DND-41 (cell line): ENCODE measurements around the gene ZNF514.

ENCODE experiments used
- ATAC-seq: fragments of 200-7000 bp; cut with Tn5 transposase; 3 replicates; pipeline ENCODE4 v1.9.1; 2021; ENCODE audit warnings: low read depth; ENCODE audit not compliant: insufficient read depth
- DNase-seq: peaks from one replicate; pipeline ENCODE4 v3.0.0-alpha.2; 2020
- H2AFZ ChIP-seq: 2 replicates; pipeline ENCODE4 v1.6.0; 2012; ENCODE audit warnings: low read depth, low read length
- H3K27ac ChIP-seq: 2 replicates; pipeline ENCODE4 v1.5.1; 2012; ENCODE audit warnings: low read length, inconsistent platforms
- H3K27me3 ChIP-seq: fragments of 200-600 bp; sonication (generic); 2 replicates; pipeline ENCODE4 v1.6.0; 2012; ENCODE audit warnings: low read length, mild to moderate bottlenecking, inconsistent platforms; ENCODE audit not compliant: insufficient read depth, poor library complexity
- H3K36me3 ChIP-seq: 2 replicates; pipeline ENCODE4 v1.5.1; 2012; ENCODE audit warnings: low read length, inconsistent platforms; ENCODE audit not compliant: insufficient read depth
- H3K4me1 ChIP-seq: 2 replicates; pipeline ENCODE4 v1.5.1; 2012; ENCODE audit warnings: mild to moderate bottlenecking, low read length; ENCODE audit not compliant: insufficient read depth
- H3K4me2 ChIP-seq: 2 replicates; pipeline ENCODE4 v1.6.0; 2012; ENCODE audit warnings: mild to moderate bottlenecking, moderate library complexity, low read length, inconsistent platforms; ENCODE audit not compliant: insufficient read depth
- H3K4me3 ChIP-seq, 2 experiments: fragments of 200-600 bp in 1 of 2; shearing (Covaris generic) in 1 of 2; 2 replicates each; pipeline ENCODE4 v1.5.1; 2012 to 2016; ENCODE audit warnings: inconsistent platforms in 2 of 2, low read length in 2 of 2, mild to moderate bottlenecking in 2 of 2, low read depth in 1 of 2, moderate library complexity in 1 of 2
- H3K79me2 ChIP-seq: 2 replicates; pipeline ENCODE4 v1.6.0; 2012; ENCODE audit warnings: low read length, inconsistent platforms; ENCODE audit not compliant: insufficient read depth
- H3K9ac ChIP-seq: 2 replicates; pipeline ENCODE4 v1.6.0; 2012; ENCODE audit warnings: low read depth, mild to moderate bottlenecking, inconsistent platforms, low read length, moderate library complexity
- H3K9me3 ChIP-seq: 2 replicates; pipeline ENCODE4 v1.5.1; 2012; ENCODE audit warnings: low read length, moderate library complexity, mild to moderate bottlenecking, inconsistent platforms; ENCODE audit not compliant: insufficient read depth, severe bottlenecking
- H4K20me1 ChIP-seq: 2 replicates; pipeline ENCODE4 v1.6.0; 2012; ENCODE audit warnings: low read length; ENCODE audit not compliant: insufficient read depth
- CTCF ChIP-seq: IDR thresholded peaks from 2 replicates; pipeline ENCODE4 v1.5.1; 2012; ENCODE audit warnings: borderline replicate concordance, low read length, moderate library complexity, mild to moderate bottlenecking; ENCODE audit not compliant: poor library complexity, severe bottlenecking; ENCODE audit errors: extremely low read depth
- EZH2 ChIP-seq: IDR thresholded peaks from 3 replicates; pipeline ENCODE4 v1.6.1; 2012; ENCODE audit warnings: borderline replicate concordance, low read depth, mild to moderate bottlenecking, moderate library complexity, low read length, inconsistent platforms; ENCODE audit not compliant: severe bottlenecking

The ZNF514 gene

GRCh38 chr2:95174031-95174542 is 14.4 kb upstream of the ZNF514 start:
- ATAC-seq (no peak), DNase-seq (no peak)
- 0 out of 2 replicates have a peak, but pooled peaks cover 3% of the 10 kb centered on the region for H3K79me2 ChIP-seq
- no peaks in the 10 kb centered on the region for H3K27me3 ChIP-seq
- no peaks in the 10 kb centered on the region for H3K4me1 ChIP-seq
- H3K36me3 ChIP-seq, result peaks cover 5% of the 10 kb centered on the region
- no peak overlapping the region for H3K4me2 ChIP-seq
- H3K27ac ChIP-seq, result no peak overlapping the region
- no peaks in the 10 kb centered on the region for H4K20me1 ChIP-seq
- no peak overlapping the region for H3K9ac ChIP-seq
- no peak for TF ChIP-seq EZH2
- no peak for TF ChIP-seq CTCF
- H2AFZ ChIP-seq, result no peak overlapping the region
- H3K4me3 ChIP-seq, result no peak overlapping the region
- H3K9me3 ChIP-seq, result no peaks in the 10 kb centered on the region

- Histone ChIP-seq H3K79me2 (peaks cover 7% of the 10 kb centered on the region; the same call in 1 of the 2 replicates), H3K27ac (no peak overlapping the region), H3K4me1 (peaks cover 2% of the 10 kb centered on the region), H4K20me1 (no peaks in the 10 kb centered on the region), H3K4me3 (no peak overlapping the region), H3K4me2 (no peak overlapping the region), H3K9ac (no peak overlapping the region), H3K27me3 (no peaks in the 10 kb centered on the region), H3K9me3 (no peaks in the 10 kb centered on the region), H2AFZ (no peak overlapping the region), H3K36me3 (no peaks in the 10 kb centered on the region)
- DNase-seq (no peak), ATAC-seq (no peak)
- TF ChIP-seq EZH2, result no peak
- TF ChIP-seq CTCF, result no peak
Measured at GRCh38 chr2:95171902-95172301, 12.3 kb upstream of the ZNF514 start.

- Histone ChIP-seq H4K20me1 (no peaks in the 10 kb centered on the region), H3K79me2 (peaks cover 34% of the 10 kb centered on the region), H3K27me3 (no peaks in the 10 kb centered on the region), H3K4me3 (peak overlapping the region; percentile 67 to 85), H3K9me3 (no peaks in the 10 kb centered on the region), H3K36me3 (0 out of 2 replicates have a peak, but pooled peaks cover 3% of the 10 kb centered on the region), H3K4me1 (peaks cover 26% of the 10 kb centered on the region), H2AFZ (peak overlapping the region; percentile 92), H3K27ac (peak overlapping the region; percentile 69), H3K9ac (peak overlapping the region; percentile 79), H3K4me2 (peak overlapping the region; percentile 67)
- TF ChIP-seq CTCF (no peak), EZH2 (no peak)
- peak; percentile 18; the same call in 2 of the 3 replicates for ATAC-seq
- no peak for DNase-seq
Measured at GRCh38 chr2:95166065-95166763, 6.6 kb upstream of the ZNF514 start.
